OCI-LY7 (cell line): Measurements from ENCODE around the gene OR10W1. TPM values are rescaled to one million over a fixed set of nuclear protein-coding genes. Genes with fewer than 3 reads are reported as not detected.

ENCODE experiments used
- BruUV-seq: library from RNA; stranded (reverse); fragments of 400-500 nt; replicated peaks from 2 replicates; lab custom pipeline; 2021; lab: Mats Ljungman, UMichigan
- CTCF ChIA-PET: fragments of 300-600 bp; sonication (Branson Sonifier 250); formaldehyde crosslinking; loops from one replicate; lab custom pipeline; 2022; ENCODE audit warnings: antibody characterized with exemption; ENCODE audit not compliant: unreplicated experiment; lab: Charles Lee
- POLR2A ChIA-PET: fragments of 300-600 bp; sonication (Branson Sonifier 250); formaldehyde crosslinking; loops from one replicate; lab custom pipeline; 2022; ENCODE audit warnings: antibody characterized with exemption; lab: Charles Lee
- DNase-seq: peaks from one replicate; pipeline ENCODE4 v3.0.0-alpha.2; 2015; ENCODE audit warnings: low spot score
- H2AFZ ChIP-seq: fragments of 200-600 bp; sonication (generic), shearing (Covaris generic); 2 replicates; pipeline ENCODE4 v1.6.1; 2014; ENCODE audit warnings: mild to moderate bottlenecking, antibody characterized with exemption, low read length, moderate library complexity
- H3K27ac ChIP-seq: fragments of 200-600 bp; sonication (generic); 2 replicates; pipeline ENCODE4 v1.5.1; 2014; ENCODE audit warnings: mixed run types, low read depth, mild to moderate bottlenecking, moderate library complexity, low read length, inconsistent platforms; ENCODE audit not compliant: poor library complexity, severe bottlenecking
- H3K36me3 ChIP-seq: fragments of 200-600 bp; sonication (generic); 2 replicates; pipeline ENCODE4 v1.6.1; 2014; ENCODE audit warnings: mild to moderate bottlenecking, antibody characterized with exemption, low read length, moderate library complexity, mixed read lengths; ENCODE audit not compliant: insufficient read depth
- H3K4me1 ChIP-seq: fragments of 200-600 bp; sonication (generic); 2 replicates; pipeline ENCODE4 v1.5.1; 2014; ENCODE audit warnings: mild to moderate bottlenecking, low read length; ENCODE audit not compliant: insufficient read depth, poor library complexity, severe bottlenecking
- H3K4me2 ChIP-seq: fragments of 200-600 bp; sonication (generic); 2 replicates; pipeline ENCODE4 v1.6.1; 2014; ENCODE audit warnings: mild to moderate bottlenecking, low read length
- H3K4me3 ChIP-seq: fragments of 200-600 bp; sonication (generic); 2 replicates; pipeline ENCODE4 v1.5.1; 2014; ENCODE audit warnings: mild to moderate bottlenecking, low read depth, low read length; ENCODE audit not compliant: poor library complexity, severe bottlenecking
- H3K79me2 ChIP-seq: fragments of 200-600 bp; sonication (generic); 2 replicates; pipeline ENCODE4 v1.6.1; 2016; ENCODE audit warnings: low read depth, mild to moderate bottlenecking, low read length, moderate library complexity, mixed read lengths; ENCODE audit not compliant: insufficient read depth
- H3K9me2 ChIP-seq: fragments of 200-600 bp; sonication (generic); 2 replicates; pipeline ENCODE4 v1.6.1; 2016; ENCODE audit warnings: mild to moderate bottlenecking, low read length, mixed read lengths; ENCODE audit not compliant: insufficient read depth
- H3K9me3 ChIP-seq: fragments of 200-600 bp; sonication (generic); 2 replicates; pipeline ENCODE4 v1.6.1; 2014; ENCODE audit warnings: mild to moderate bottlenecking, mixed run types, low read length, mixed read lengths
- H4K20me1 ChIP-seq: fragments of 200-600 bp; sonication (generic); 2 replicates; pipeline ENCODE4 v1.6.1; 2014; ENCODE audit warnings: mild to moderate bottlenecking, antibody characterized with exemption, low read length, moderate library complexity, mixed read lengths; ENCODE audit not compliant: insufficient read depth
- CTCF ChIP-seq: fragments of 200-600 bp; sonication (generic); conservative IDR thresholded peaks from 2 replicates; pipeline ENCODE4 v1.5.1; 2014; ENCODE audit warnings: mild to moderate bottlenecking, antibody characterized with exemption, low read length, moderate library complexity, mixed read lengths
- EZH2phosphoT487 ChIP-seq: fragments of 200-600 bp; sonication (generic); IDR thresholded peaks from 2 replicates; pipeline ENCODE4 v1.6.1; 2018; ENCODE audit warnings: low read depth, borderline replicate concordance, mild to moderate bottlenecking, mixed run types, antibody characterized with exemption, low read length, moderate library complexity, mixed read lengths
- intact Hi-C: fragments of 100-400 bp; cut with micrococcal nuclease; formaldehyde crosslinking; loops from one replicate; pipeline ENCODE4 v1.10.0; 2022; ENCODE audit not compliant: unreplicated experiment
- total RNA-seq, 2 experiments: library from RNA; depleted of rRNA in 1 of 2; stranded (reverse); fragments of >200 nt in 1 of 2; shearing (Covaris generic) in 1 of 2; gene quantifications; 2 replicates each; pipeline ENCODE4 v1.2.3, GENCODE V29; 2014 to 2022

OR10W1 gene
- total RNA-seq, 2 experiments from 2014 or later = not detected

- intact Hi-C loops = no loop called here
- Histone ChIP-seq H4K20me1 (no peaks in the 10 kb centered on the region), H3K9me3 (no peaks in the 10 kb centered on the region), H3K79me2 (no peaks in the 10 kb centered on the region), H2AFZ (no peak overlapping the region), H3K27ac (no peak overlapping the region), H3K4me1 (no peaks in the 10 kb centered on the region), H3K4me2 (no peak overlapping the region), H3K9me2 (no peaks in the 10 kb centered on the region), H3K4me3 (no peak overlapping the region), H3K36me3 (no peaks in the 10 kb centered on the region)
- ChIA-PET POLR2A (no interaction called here), CTCF (no interaction called here)
- no peak for DNase-seq
- TF ChIP-seq CTCF (no peak), EZH2phosphoT487 (no peak)
- no TSS peak for BruUV-seq
Observed at GRCh38 chr11:58292017-58292416, 24.0 kb upstream of the OR10W1 start.

- Histone ChIP-seq H3K4me3 (no peak overlapping the region), H2AFZ (no peak overlapping the region), H3K4me2 (no peak overlapping the region), H3K27ac (no peak overlapping the region), H3K9me3 (no peaks in the 10 kb centered on the region), H3K4me1 (no peaks in the 10 kb centered on the region), H3K9me2 (no peaks in the 10 kb centered on the region), H3K79me2 (no peaks in the 10 kb centered on the region), H3K36me3 (no peaks in the 10 kb centered on the region), H4K20me1 (no peaks in the 10 kb centered on the region)
- TF ChIP-seq EZH2phosphoT487 (no peak), CTCF (no peak)
- DNase-seq = no peak
- ChIA-PET CTCF (no interaction called here), POLR2A (no interaction called here)
- intact Hi-C loops = loop anchor here (10.0 kb wide), 1 partner anchor 226 kb away; no protein-coding TSS in a partner anchor
- BruUV-seq = no TSS peak
Observed at GRCh38 chr11:58289266-58289665, 21.2 kb upstream of the OR10W1 start.

GRCh38 chr11:58286249-58286648 is 18.2 kb upstream of the OR10W1 start:
- Histone ChIP-seq H3K4me3 (no peak overlapping the region), H3K79me2 (no peaks in the 10 kb centered on the region), H3K4me2 (no peak overlapping the region), H3K9me2 (no peaks in the 10 kb centered on the region), H3K27ac (no peak overlapping the region), H3K9me3 (no peaks in the 10 kb centered on the region), H3K36me3 (no peaks in the 10 kb centered on the region), H2AFZ (no peak overlapping the region), H4K20me1 (no peaks in the 10 kb centered on the region), H3K4me1 (no peaks in the 10 kb centered on the region)
- peak; percentile 39 for DNase-seq
- ChIA-PET POLR2A (no interaction called here), CTCF (no interaction called here)
- BruUV-seq = no TSS peak
- intact Hi-C loops = loop anchor here (10.0 kb wide), 1 partner anchor 229 kb away; no protein-coding TSS in a partner anchor
- TF ChIP-seq CTCF (peak; percentile 76), EZH2phosphoT487 (no peak)
